Endodermal cell (in vitro differentiated cells): ENCODE results near the gene RLN3. TPM values are rescaled to one million over a fixed set of nuclear protein-coding genes. Genes with fewer than 3 reads are reported as not detected.
A peak's percentile ranks its signal among the peaks of the same experiment; 100 is the strongest.

Experiments
- DNase-seq: peaks from one replicate; pipeline ENCODE4 v3.0.0-alpha.2; 2017
- H3K27ac ChIP-seq: 2 replicates; pipeline ENCODE4 v1.5.1; 2013; ENCODE audit warnings: mild to moderate bottlenecking, low read depth, low read length, moderate library complexity
- H3K27me3 ChIP-seq: 2 replicates; pipeline ENCODE4 v1.6.1; 2013; ENCODE audit warnings: mild to moderate bottlenecking, low read length, moderate library complexity; ENCODE audit not compliant: insufficient read depth, control insufficient read depth, poor library complexity, severe bottlenecking
- H3K36me3 ChIP-seq: 2 replicates; pipeline ENCODE4 v1.7.0; 2013; ENCODE audit warnings: mild to moderate bottlenecking, low read length, moderate library complexity; ENCODE audit not compliant: control insufficient read depth, insufficient read depth
- H3K4me1 ChIP-seq: one replicate; pipeline ENCODE4 v1.7.0; 2013; ENCODE audit warnings: low read length; ENCODE audit not compliant: control insufficient read depth, insufficient read depth
- H3K4me3 ChIP-seq: 2 replicates; pipeline ENCODE4 v1.5.1; 2013; ENCODE audit warnings: mild to moderate bottlenecking, low read length, moderate library complexity
- H3K9ac ChIP-seq: 2 replicates; pipeline ENCODE4 v1.6.1; 2013; ENCODE audit warnings: mild to moderate bottlenecking, low read length, moderate library complexity; ENCODE audit not compliant: poor library complexity, severe bottlenecking; ENCODE audit errors: extremely low read depth
- H3K9me3 ChIP-seq: 2 replicates; pipeline ENCODE4 v1.6.1; 2013; ENCODE audit warnings: mild to moderate bottlenecking, low read length, moderate library complexity; ENCODE audit not compliant: control insufficient read depth
- H3K27ac Mint-ChIP-seq: 2 replicates; pipeline ENCODE4 v1.8.0; 2020; ENCODE audit warnings: mixed read lengths
- H3K27me3 Mint-ChIP-seq: 2 replicates; pipeline ENCODE4 v1.8.0; 2021; ENCODE audit warnings: mild to moderate bottlenecking, mixed read lengths; ENCODE audit not compliant: insufficient read depth
- H3K36me3 Mint-ChIP-seq: 2 replicates; pipeline ENCODE4 v1.8.0; 2020; ENCODE audit warnings: low read depth, mixed read lengths
- H3K4me1 Mint-ChIP-seq: 2 replicates; pipeline ENCODE4 v1.8.0; 2020; ENCODE audit warnings: mixed read lengths
- H3K4me3 Mint-ChIP-seq: 2 replicates; pipeline ENCODE4 v1.8.0; 2020; ENCODE audit warnings: mild to moderate bottlenecking, moderate library complexity, mixed read lengths
- H3K9me3 Mint-ChIP-seq: 2 replicates; pipeline ENCODE4 v1.8.0; 2020; ENCODE audit warnings: mild to moderate bottlenecking, mixed read lengths
- CTCF ChIP-seq: fragments of 200-600 bp; sonication (generic); conservative IDR thresholded peaks from 2 replicates; pipeline ENCODE4 v1.5.0; 2021; ENCODE audit warnings: antibody characterized with exemption, mild to moderate bottlenecking
- WGBS, 2 experiments: methylation state at CpG; one replicate each; pipeline versions ENCODE4 v1.1.5 to v1.1.7; 2013; ENCODE audit warnings: missing lambda C conversion rate in 2 of 2, mixed read lengths in 1 of 2; ENCODE audit not compliant: insufficient coverage in 1 of 2, insufficient read length in 1 of 2; 5-methylcytosine and 5-hydroxymethylcytosine counted together
- total RNA-seq, 2 donors: library from RNA; stranded (reverse); fragmentation: NEBNext Ultra II Directional in 1 of 2; extraction: Animal tissue kit (Norgen Biotek cat#: 25700) in 1 of 2; gene quantifications; 2 replicates in 1 of 2; 3 replicates in 1 of 2; pipeline ENCODE4 v1.2.1, GENCODE V29; 2021

The RLN3 gene
- total RNA-seq, 2 donors from 2014 or later = not detected

- H3K9me3 Mint-ChIP-seq = no peaks in the 10 kb centered on the region
- Histone ChIP-seq H3K4me3 (peak overlapping the region; percentile 60), H3K27me3 (peaks cover 35% of the 10 kb centered on the region), H3K36me3 (no peaks in the 10 kb centered on the region), H3K9ac (no peak overlapping the region), H3K27ac (no peak overlapping the region), H3K4me1 (no peaks in the 10 kb centered on the region), H3K9me3 (no peaks in the 10 kb centered on the region)
- TF ChIP-seq CTCF = no peak
- H3K27me3 Mint-ChIP-seq = peaks cover 56% of the 10 kb centered on the region
- 53 to 56% methylated on average over 11 to 17 of the region's 17 CpGs for WGBS, 2 experiments
- H3K4me3 Mint-ChIP-seq = peak overlapping the region; percentile 54
- no peak overlapping the region for H3K27ac Mint-ChIP-seq
- no peak for DNase-seq
- no peaks in the 10 kb centered on the region for H3K36me3 Mint-ChIP-seq
- H3K4me1 Mint-ChIP-seq = no peaks in the 10 kb centered on the region
These were observed 30.5 kb downstream of the RLN3 start for GRCh38 chr19:14058182-14059092.

- H3K4me3 Mint-ChIP-seq = no peak overlapping the region
- no peak overlapping the region for H3K4me3 ChIP-seq
- peaks cover 35% of the 10 kb centered on the region for H3K27me3 ChIP-seq
- no peak overlapping the region for H3K27ac ChIP-seq
- no peaks in the 10 kb centered on the region for H3K4me1 ChIP-seq
- TF ChIP-seq CTCF = peak; percentile 87
- peak; percentile 81 for DNase-seq
- H3K36me3 ChIP-seq = no peaks in the 10 kb centered on the region
- peaks cover 53% of the 10 kb centered on the region for H3K27me3 Mint-ChIP-seq
- no peaks in the 10 kb centered on the region for H3K4me1 Mint-ChIP-seq
- no peak overlapping the region for H3K27ac Mint-ChIP-seq
- H3K9me3 ChIP-seq = no peaks in the 10 kb centered on the region
- H3K36me3 Mint-ChIP-seq = no peaks in the 10 kb centered on the region
- WGBS, 2 experiments = 27 to 43% methylated on average over 13 to 15 of the region's 15 CpGs
- no peak overlapping the region for H3K9ac ChIP-seq
- H3K9me3 Mint-ChIP-seq = no peaks in the 10 kb centered on the region
These were observed 31.1 kb downstream of the RLN3 start for GRCh38 chr19:14059093-14059480.

- Mint-ChIP-seq H3K4me1 (no peaks in the 10 kb centered on the region), H3K27ac (no peak overlapping the region), H3K27me3 (peaks cover 47% of the 10 kb centered on the region), H3K36me3 (no peaks in the 10 kb centered on the region), H3K9me3 (no peaks in the 10 kb centered on the region), H3K4me3 (no peak overlapping the region)
- Histone ChIP-seq H3K9ac (no peak overlapping the region), H3K9me3 (no peaks in the 10 kb centered on the region), H3K4me3 (no peak overlapping the region), H3K27ac (no peak overlapping the region), H3K27me3 (peaks cover 35% of the 10 kb centered on the region), H3K36me3 (no peaks in the 10 kb centered on the region), H3K4me1 (no peaks in the 10 kb centered on the region)
- no peak for DNase-seq
- 53 to 65% methylated on average over 6 to 8 of the region's 8 CpGs for WGBS, 2 experiments
- TF ChIP-seq CTCF = no peak
These were observed 31.8 kb downstream of the RLN3 start for GRCh38 chr19:14059652-14060155.
